ENCODE data around the gene SLC38A4. TPM values are rescaled to one million over a fixed set of nuclear protein-coding genes. Genes with fewer than 3 reads are reported as not detected.

The SLC38A4 gene
- total RNA-seq, 3 donors from 2014 or later (not counting 1 experiment from before 2014, with no cell fraction given): not detected

DNA sequence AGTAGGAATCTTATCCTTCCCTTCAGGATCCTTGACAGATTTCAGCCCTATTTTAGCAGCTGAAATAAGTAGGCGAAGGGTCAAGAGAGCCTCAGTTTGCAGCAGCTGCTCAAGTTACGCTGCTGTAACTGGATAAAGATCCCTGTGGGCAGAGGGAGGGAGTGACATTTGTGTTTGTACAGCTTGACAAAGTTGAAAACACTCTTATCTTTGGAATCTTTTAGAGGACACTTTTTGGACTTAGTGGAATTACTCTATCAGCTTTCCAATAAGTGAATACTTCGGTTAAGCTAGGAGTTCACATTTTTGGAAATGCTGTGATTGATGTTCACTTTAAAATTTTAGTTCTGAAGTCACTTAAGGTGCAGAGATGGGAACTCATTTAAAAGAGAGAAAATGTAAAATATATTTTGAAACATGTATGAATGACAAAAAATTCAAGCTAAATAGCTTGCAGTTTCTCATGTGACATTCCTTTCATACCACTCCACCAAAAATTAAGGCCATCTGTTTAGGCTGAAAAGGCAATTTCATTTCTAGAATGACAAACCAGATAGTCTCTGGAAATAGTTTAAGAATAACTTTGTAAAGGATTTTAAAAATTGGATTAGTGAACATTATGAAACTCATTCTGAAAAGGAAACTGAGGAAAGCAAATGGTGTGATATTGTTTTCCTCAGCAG, 55.2 kb downstream of the SLC38A4 start:
- no peaks in the 10 kb centered on the region for H3K4me1 ChIP-seq (ENCODE audit: control insufficient read depth, insufficient read depth, low read length)
- TF ChIP-seq, protein P1, sequence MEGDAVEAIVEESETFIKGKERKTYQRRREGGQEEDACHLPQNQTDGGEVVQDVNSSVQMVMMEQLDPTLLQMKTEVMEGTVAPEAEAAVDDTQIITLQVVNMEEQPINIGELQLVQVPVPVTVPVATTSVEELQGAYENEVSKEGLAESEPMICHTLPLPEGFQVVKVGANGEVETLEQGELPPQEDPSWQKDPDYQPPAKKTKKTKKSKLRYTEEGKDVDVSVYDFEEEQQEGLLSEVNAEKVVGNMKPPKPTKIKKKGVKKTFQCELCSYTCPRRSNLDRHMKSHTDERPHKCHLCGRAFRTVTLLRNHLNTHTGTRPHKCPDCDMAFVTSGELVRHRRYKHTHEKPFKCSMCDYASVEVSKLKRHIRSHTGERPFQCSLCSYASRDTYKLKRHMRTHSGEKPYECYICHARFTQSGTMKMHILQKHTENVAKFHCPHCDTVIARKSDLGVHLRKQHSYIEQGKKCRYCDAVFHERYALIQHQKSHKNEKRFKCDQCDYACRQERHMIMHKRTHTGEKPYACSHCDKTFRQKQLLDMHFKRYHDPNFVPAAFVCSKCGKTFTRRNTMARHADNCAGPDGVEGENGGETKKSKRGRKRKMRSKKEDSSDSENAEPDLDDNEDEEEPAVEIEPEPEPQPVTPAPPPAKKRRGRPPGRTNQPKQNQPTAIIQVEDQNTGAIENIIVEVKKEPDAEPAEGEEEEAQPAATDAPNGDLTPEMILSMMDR (IDR thresholded peaks at IDR 0.05): no peak
- Mint-ChIP-seq H3K9me3 (no peaks in the 10 kb centered on the region), H3K4me1 (no peaks in the 10 kb centered on the region), H3K36me3 (no peaks in the 10 kb centered on the region), H3K27ac (no peak overlapping the region), H3K4me3 (no peak overlapping the region), H3K27me3 (ENCODE audit: low read depth in 2 of 2) (no peaks in the 10 kb centered on the region)
- no peak overlapping the region for H3K27ac ChIP-seq (ENCODE audit: low read length)
- H3K27me3 ChIP-seq (ENCODE audit: control insufficient read depth, insufficient read depth, low read length): peaks cover 3% of the 10 kb centered on the region
- 93% methylated on average over 3 of the region's 3 CpGs for WGBS (ENCODE audit: insufficient coverage)
- no peaks in the 10 kb centered on the region for H3K36me3 ChIP-seq (ENCODE audit: control insufficient read depth, insufficient read depth, low read length)
- no peak overlapping the region for H3K4me3 ChIP-seq (ENCODE audit: low read length)
- ATAC-seq (no peak), DNase-seq (no peak)
- intact Hi-C loops (cut with micrococcal nuclease): no loop called here
- no peaks in the 10 kb centered on the region for H3K9me3 ChIP-seq (ENCODE audit: control insufficient read depth, insufficient read depth, low read length)

DNA sequence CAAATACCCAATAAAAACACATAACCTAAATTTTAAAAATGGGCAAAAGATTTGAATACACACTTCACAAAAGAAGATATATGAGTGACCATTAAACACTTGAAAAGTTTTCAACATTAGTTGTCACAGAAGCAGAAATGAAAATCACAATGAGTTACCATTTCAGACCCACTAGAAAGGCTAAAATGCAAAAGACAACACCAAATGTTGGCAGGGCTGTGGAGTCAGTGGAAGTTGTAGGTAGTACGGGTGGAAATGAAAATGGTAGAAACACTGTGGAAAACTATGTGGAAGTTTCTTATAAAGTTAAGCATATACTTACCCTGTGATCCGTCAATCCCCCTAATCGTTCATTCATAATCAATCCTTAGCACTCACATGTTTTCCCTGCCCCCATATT, 61.8 kb downstream of the SLC38A4 start:
- intact Hi-C loops (cut with micrococcal nuclease): no loop called here
- no peak for DNase-seq
- Mint-ChIP-seq H3K27me3 (ENCODE audit: low read depth in 2 of 2) (no peaks in the 10 kb centered on the region), H3K27ac (no peak overlapping the region), H3K4me3 (no peak overlapping the region), H3K4me1 (no peaks in the 10 kb centered on the region), H3K9me3 (peaks cover 0 to 4% of the 10 kb centered on the region in 2 donors), H3K36me3 (no peaks in the 10 kb centered on the region)
- Histone ChIP-seq H3K4me1 (ENCODE audit: control insufficient read depth, insufficient read depth, low read length) (no peaks in the 10 kb centered on the region), H3K27ac (ENCODE audit: low read length) (no peak overlapping the region), H3K36me3 (ENCODE audit: control insufficient read depth, insufficient read depth, low read length) (no peaks in the 10 kb centered on the region), H3K4me3 (ENCODE audit: low read length) (no peak overlapping the region), H3K27me3 (ENCODE audit: control insufficient read depth, insufficient read depth, low read length) (peaks cover 3% of the 10 kb centered on the region), H3K9me3 (ENCODE audit: control insufficient read depth, insufficient read depth, low read length) (no peaks in the 10 kb centered on the region)
- no peak for ATAC-seq
- TF ChIP-seq, protein P1 (IDR thresholded peaks at IDR 0.05): no peak
- 47% methylated on average over 2 of the region's 3 CpGs for WGBS (ENCODE audit: insufficient coverage)

DNA sequence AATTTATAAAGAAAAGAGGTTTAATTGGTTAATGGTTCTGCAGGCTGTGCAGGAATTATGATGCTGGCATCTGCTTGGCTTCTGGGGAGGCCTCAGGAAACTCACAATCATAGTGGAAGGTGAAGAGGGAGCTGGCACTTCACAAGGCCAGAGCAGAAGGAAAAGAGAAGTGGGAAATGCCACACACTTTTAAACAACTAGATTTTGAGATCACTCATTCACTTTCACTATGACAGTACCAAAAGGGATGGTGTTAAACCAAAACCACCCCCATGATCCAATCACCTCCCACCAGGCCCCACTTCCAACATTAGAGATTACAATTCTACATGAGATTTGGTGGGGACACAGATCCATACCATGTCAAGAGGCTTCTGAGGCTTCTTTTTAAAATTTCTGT, 62.6 kb downstream of the SLC38A4 start:
- Mint-ChIP-seq H3K36me3 (no peaks in the 10 kb centered on the region), H3K27me3 (ENCODE audit: low read depth in 2 of 2) (no peaks in the 10 kb centered on the region), H3K4me1 (no peaks in the 10 kb centered on the region), H3K27ac (no peak overlapping the region), H3K4me3 (no peak overlapping the region), H3K9me3 (peaks cover 2 to 4% of the 10 kb centered on the region in 2 donors)
- Histone ChIP-seq H3K27me3 (ENCODE audit: control insufficient read depth, insufficient read depth, low read length) (peaks cover 3% of the 10 kb centered on the region), H3K9me3 (ENCODE audit: control insufficient read depth, insufficient read depth, low read length) (peaks cover 5% of the 10 kb centered on the region), H3K36me3 (ENCODE audit: control insufficient read depth, insufficient read depth, low read length) (no peaks in the 10 kb centered on the region), H3K4me1 (ENCODE audit: control insufficient read depth, insufficient read depth, low read length) (no peaks in the 10 kb centered on the region), H3K4me3 (ENCODE audit: low read length) (no peak overlapping the region), H3K27ac (ENCODE audit: low read length) (no peak overlapping the region)
- DNase-seq (no peak), ATAC-seq (no peak)
- intact Hi-C loops (cut with micrococcal nuclease): no loop called here
- TF ChIP-seq, protein P1 (IDR thresholded peaks at IDR 0.05): no peak

DNA sequence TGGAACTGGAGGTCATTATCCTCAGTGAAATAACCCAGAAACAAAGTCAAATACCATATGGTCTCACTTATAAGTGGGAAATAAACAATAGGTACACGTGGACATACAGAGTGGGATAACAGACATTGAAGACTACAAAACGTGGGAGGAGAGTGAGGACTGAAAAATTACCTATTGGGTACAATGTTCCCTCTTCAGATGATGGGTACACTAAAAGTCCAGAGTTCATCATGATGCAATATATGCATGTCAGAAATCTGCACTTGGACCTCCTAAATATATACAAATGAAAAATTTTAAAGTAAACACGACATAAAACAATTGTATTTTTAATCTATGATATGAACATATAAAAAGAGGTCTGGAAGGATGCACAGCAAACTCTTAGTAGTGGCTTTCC, 71.2 kb downstream of the SLC38A4 start:
- H3K4me3 Mint-ChIP-seq: no peak overlapping the region
- Histone ChIP-seq H3K4me1 (ENCODE audit: control insufficient read depth, insufficient read depth, low read length) (no peaks in the 10 kb centered on the region), H3K27ac (ENCODE audit: low read length) (no peak overlapping the region), H3K27me3 (ENCODE audit: control insufficient read depth, insufficient read depth, low read length) (no peaks in the 10 kb centered on the region), H3K4me3 (ENCODE audit: low read length) (no peak overlapping the region), H3K9me3 (ENCODE audit: control insufficient read depth, insufficient read depth, low read length) (peaks cover 5% of the 10 kb centered on the region), H3K36me3 (ENCODE audit: control insufficient read depth, insufficient read depth, low read length) (no peaks in the 10 kb centered on the region)
- intact Hi-C loops (cut with micrococcal nuclease): no loop called here
- no peak overlapping the region for H3K27ac Mint-ChIP-seq
- H3K9me3 Mint-ChIP-seq: peaks cover 10 to 16% of the 10 kb centered on the region in 2 donors
- DNase-seq (no peak), ATAC-seq (no peak)
- H3K36me3 Mint-ChIP-seq: no peaks in the 10 kb centered on the region
- no peaks in the 10 kb centered on the region for H3K27me3 Mint-ChIP-seq (ENCODE audit: low read depth in 2 of 2)
- TF ChIP-seq, protein P1 (IDR thresholded peaks at IDR 0.05): no peak
- WGBS (ENCODE audit: insufficient coverage): 76% methylated on average over 2 of the region's 3 CpGs
- peaks cover 8 to 9% of the 10 kb centered on the region in 2 donors for H3K4me1 Mint-ChIP-seq
